Body of pancreas (tissue), 4 donors: ENCODE results near the gene GPRIN2. TPM values are rescaled to one million over a fixed set of nuclear protein-coding genes. Genes with fewer than 3 reads are reported as not detected.
"Not testable (repeated sequence)": the region's sequence is repeated elsewhere in the genome, so short reads cannot be mapped to it uniquely, and the experiment has no call there.

Experiments used
- ATAC-seq: fragments of 150-250 bp; one replicate; pipeline ENCODE4 v1.9.1; 2016
- DNase-seq, 4 donors: peaks; one replicate each; pipeline ENCODE4 v3.0.0-alpha.2; 2019
- H3K27ac ChIP-seq, 4 donors: fragments of 200-600 bp; sonication (generic); 1 replicate in 3 of 4; 2 replicates in 1 of 4; pipeline versions ENCODE4 v1.5.1 to v1.6.1; 2016 to 2019; ENCODE audit warnings: mild to moderate bottlenecking in 1 of 4, mixed read lengths in 1 of 4, moderate library complexity in 1 of 4
- H3K27me3 ChIP-seq, 2 donors: fragments of 200-600 bp; sonication (generic); one replicate each; pipeline ENCODE4 v1.6.0; 2016; ENCODE audit warnings: mild to moderate bottlenecking in 1 of 2
- H3K36me3 ChIP-seq, 2 donors: fragments of 200-600 bp; sonication (generic); replicated peaks in 1 of 2; 2 replicates each; pipeline ENCODE4 v1.5.1; 2016; ENCODE audit warnings: low read depth in 2 of 2; ENCODE audit not compliant: insufficient read depth in 1 of 2
- H3K4me1 ChIP-seq: fragments of 200-600 bp; sonication (generic); one replicate; pipeline ENCODE4 v1.6.0; 2016
- H3K4me3 ChIP-seq, 2 donors: fragments of 200-600 bp; sonication (generic); 1 replicate in 1 of 2; 2 replicates in 1 of 2; pipeline ENCODE4 v1.5.1; 2016 to 2019
- H3K9me3 ChIP-seq, 3 donors: fragments of 200-600 bp; sonication (generic); 1 replicate in 2 of 3; 2 replicates in 1 of 3; pipeline ENCODE4 v1.5.1; 2016
- POLR2A ChIP-seq, 3 donors: fragments of 450-650 bp; IDR thresholded peaks; one replicate each; pipeline ENCODE4 v1.6.1; 2016; ENCODE audit warnings: antibody characterized with exemption in 3 of 3, mild to moderate bottlenecking in 2 of 3
- WGBS, 2 donors: methylation state at CpG; one replicate each; pipeline ENCODE4 v1.1.5; 2017; 5-methylcytosine and 5-hydroxymethylcytosine counted together
- intact Hi-C: fragments of 100-400 bp; cut with DNase I; formaldehyde crosslinking; loops from one replicate; pipeline ENCODE4 v1.15.1; 2023
- total RNA-seq, 2 donors: library from RNA; depleted of rRNA; stranded (reverse); fragments of >200 nt; gene quantifications; one replicate each; pipeline ENCODE4 v1.1.0, GENCODE V29; 2016
- TF ChIP-seq, protein P1 (sequence below), 7 experiments: fragments of 450-650 bp in 4 of 7; fragments of 200-600 bp in 3 of 7; sonication (generic) in 3 of 7; IDR thresholded peaks; one replicate each; pipeline ENCODE4 v1.5.1; 2016 to 2019; ENCODE audit warnings: antibody characterized with exemption in 7 of 7

Gene GPRIN2
- total RNA-seq, 2 donors from 2014 or later = 15.8 to 16.3 TPM

DNA sequence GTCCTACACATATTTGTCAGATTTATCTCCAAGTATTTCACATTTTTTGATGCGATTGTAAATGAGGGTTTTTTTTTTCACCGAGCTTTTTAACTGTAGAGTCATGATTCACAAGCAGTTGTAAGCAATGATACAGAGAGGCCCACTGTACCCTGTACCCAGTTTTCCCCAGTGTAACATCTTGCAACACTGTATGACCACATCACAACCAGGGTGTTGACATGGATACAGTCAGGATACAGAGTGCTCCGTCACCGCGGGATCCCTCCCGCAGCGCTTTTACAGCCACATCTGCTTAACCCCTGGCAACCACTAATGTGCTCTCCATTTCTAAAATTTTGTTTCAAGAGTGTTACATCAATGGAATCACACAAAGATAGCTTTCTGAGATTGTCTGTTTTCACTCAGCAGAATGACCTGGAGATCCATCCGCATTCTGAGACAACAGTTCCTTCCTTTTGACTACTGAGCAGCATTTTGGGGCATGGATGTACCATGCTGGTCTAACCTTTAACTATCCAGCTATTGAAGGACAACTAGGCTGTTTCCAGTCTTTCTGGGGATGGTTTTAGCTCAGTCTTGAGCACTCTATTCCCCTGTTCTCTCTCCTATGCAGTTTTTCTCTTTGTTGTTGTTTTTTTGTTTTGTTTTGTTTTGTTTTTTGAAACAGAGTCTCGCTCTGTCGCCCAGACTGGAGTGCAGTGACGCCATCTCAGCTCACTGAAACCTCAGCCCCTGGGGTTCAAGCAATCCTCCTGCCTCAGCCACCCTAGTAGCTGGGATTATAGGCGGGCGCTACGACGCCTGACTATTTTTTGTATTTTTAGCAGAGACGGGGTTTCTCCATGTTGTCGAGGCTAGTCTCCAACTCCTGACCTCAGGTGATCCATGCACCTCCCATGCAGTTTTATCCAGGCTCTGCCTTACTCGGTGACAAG, 25.9 kb downstream of the GPRIN2 start:
- intact Hi-C loops = no loop called here
- Histone ChIP-seq H3K36me3 (no peaks in the 10 kb centered on the region), H3K4me1 (no peaks in the 10 kb centered on the region), H3K27me3 (no peaks in the 10 kb centered on the region), H3K4me3 (no peak overlapping the region), H3K27ac (no peak overlapping the region), H3K9me3 (no peaks in the 10 kb centered on the region)
- 82 to 87% methylated on average over 18 of the region's 18 CpGs for WGBS, 2 donors
- ATAC-seq = no peak
- TF ChIP-seq POLR2A (IDR thresholded peaks at IDR 0.05) = no peak
- TF ChIP-seq, protein P1, sequence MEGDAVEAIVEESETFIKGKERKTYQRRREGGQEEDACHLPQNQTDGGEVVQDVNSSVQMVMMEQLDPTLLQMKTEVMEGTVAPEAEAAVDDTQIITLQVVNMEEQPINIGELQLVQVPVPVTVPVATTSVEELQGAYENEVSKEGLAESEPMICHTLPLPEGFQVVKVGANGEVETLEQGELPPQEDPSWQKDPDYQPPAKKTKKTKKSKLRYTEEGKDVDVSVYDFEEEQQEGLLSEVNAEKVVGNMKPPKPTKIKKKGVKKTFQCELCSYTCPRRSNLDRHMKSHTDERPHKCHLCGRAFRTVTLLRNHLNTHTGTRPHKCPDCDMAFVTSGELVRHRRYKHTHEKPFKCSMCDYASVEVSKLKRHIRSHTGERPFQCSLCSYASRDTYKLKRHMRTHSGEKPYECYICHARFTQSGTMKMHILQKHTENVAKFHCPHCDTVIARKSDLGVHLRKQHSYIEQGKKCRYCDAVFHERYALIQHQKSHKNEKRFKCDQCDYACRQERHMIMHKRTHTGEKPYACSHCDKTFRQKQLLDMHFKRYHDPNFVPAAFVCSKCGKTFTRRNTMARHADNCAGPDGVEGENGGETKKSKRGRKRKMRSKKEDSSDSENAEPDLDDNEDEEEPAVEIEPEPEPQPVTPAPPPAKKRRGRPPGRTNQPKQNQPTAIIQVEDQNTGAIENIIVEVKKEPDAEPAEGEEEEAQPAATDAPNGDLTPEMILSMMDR (IDR thresholded peaks at IDR 0.05) = no peak
- DNase-seq = peak in 3 of 4 donors; percentile 4 to 8 (median 6)

- DNase-seq = peak in 1 of 4 donors; percentile 3
- H3K27ac ChIP-seq, ATAC-seq, H3K9me3 ChIP-seq, H3K4me3 ChIP-seq, H3K4me1 ChIP-seq, H3K27me3 ChIP-seq, intact Hi-C loops, H3K36me3 ChIP-seq: not testable (repeated sequence)
- 83 to 84% methylated on average over 7 of the region's 7 CpGs for WGBS, 2 donors
Observed at GRCh38 chr10:46529742-46530141, 26.7 kb downstream of the GPRIN2 start.

DNA sequence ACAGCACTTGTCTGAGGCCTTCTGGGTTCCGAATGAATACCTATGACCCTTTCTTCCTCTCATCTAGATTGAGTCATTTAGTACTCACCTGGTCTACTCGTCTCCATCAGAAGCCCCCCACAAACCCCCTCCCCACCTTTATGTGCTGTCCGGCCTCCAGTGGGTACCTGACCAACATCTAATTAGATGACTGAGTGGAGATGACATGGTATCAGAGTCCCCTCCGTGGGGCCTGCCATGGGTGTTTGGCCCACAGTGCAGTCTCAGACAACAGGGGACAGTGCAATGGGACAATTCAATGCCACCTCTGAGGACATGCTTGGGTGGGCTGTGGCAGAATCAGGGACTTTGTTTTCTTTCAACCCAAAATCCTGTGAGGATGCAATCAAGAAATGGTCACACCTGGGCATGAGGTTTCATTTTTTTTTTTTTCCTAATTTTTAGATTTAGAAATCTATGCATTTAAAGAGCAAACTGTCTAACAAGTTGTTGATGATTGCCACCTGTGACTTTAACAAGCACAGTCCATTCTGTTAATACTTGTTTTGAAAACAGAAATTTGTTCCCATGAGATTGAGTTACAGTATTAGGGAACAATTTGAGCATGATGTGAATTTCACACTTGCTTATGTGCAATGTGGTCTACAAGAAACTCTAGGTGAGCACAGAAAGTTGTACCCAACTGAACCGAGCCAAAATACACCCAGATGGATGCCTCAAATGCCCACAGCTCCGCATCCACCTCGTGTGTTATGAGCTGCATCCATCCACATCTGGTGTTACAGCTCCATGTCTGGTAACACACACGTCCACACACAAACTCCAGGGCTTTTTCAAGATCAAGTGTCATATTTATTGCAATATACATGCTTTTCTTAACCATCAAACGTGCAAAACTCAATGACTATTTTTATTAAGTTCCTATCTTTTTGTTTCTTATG, 27.5 kb downstream of the GPRIN2 start:
- intact Hi-C loops = no loop called here
- no peak for TF ChIP-seq POLR2A (IDR thresholded peaks at IDR 0.05)
- TF ChIP-seq, protein P1 (IDR thresholded peaks at IDR 0.05) = no peak
- no peaks in the 10 kb centered on the region for H3K9me3 ChIP-seq
- DNase-seq = peak in 3 of 4 donors; percentile 3 to 8 (median 3)
- WGBS, 2 donors = 71 to 75% methylated on average over 9 of the region's 9 CpGs
- no peaks in the 10 kb centered on the region for H3K27me3 ChIP-seq
- no peaks in the 10 kb centered on the region for H3K36me3 ChIP-seq
- ATAC-seq = no peak
- no peak overlapping the region for H3K27ac ChIP-seq
- peaks cover 7% of the 10 kb centered on the region for H3K4me1 ChIP-seq
- H3K4me3 ChIP-seq = no peak overlapping the region

DNA sequence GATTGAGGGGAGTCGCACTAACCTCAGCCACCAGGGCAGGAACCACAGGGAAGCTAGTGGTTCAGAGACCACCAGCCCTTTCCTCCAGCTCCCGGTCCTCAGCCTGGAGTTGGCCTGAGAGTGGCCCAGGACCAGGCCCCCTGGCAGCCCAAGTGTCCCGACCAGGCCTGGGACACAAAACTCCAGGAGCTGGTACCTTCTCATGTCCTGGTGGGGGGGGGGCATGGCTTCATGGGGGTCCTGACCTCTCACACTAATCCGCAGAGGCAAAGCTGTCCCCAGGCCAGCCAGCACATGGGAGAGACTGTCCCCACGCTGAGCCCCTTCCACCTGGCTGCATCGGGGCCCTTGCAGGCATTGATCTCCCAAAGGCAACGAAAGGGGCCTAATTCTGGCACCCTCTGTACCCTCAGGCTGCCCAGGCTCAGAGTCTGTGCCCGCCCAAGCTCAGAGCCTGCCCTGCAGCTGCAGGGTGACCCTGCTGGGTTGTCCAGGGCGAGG, 28.2 kb downstream of the GPRIN2 start:
- ATAC-seq (no peak), DNase-seq (peak in 2 of 4 donors; percentile 9 to 12)
- Histone ChIP-seq H3K4me1 (peaks cover 15% of the 10 kb centered on the region), H3K9me3 (no peaks in the 10 kb centered on the region), H3K4me3 (no peak overlapping the region), H3K27ac (no peak overlapping the region), H3K27me3 (no peaks in the 10 kb centered on the region), H3K36me3 (no peaks in the 10 kb centered on the region)
- TF ChIP-seq, protein P1 (IDR thresholded peaks at IDR 0.05) = no peak
- TF ChIP-seq POLR2A (IDR thresholded peaks at IDR 0.05) = no peak
- intact Hi-C loops = no loop called here
- 82 to 84% methylated on average over 6 to 9 of the region's 9 CpGs for WGBS, 2 donors
